Peyer's patch (tissue), 4 donors: Measurements from ENCODE around the gene HOXA1.

Experiments used
- POLR2A ChIP-seq, 2 donors: fragments of 450-650 bp; IDR thresholded peaks; one replicate each; pipeline ENCODE4 v1.5.1; 2017; ENCODE audit warnings: antibody characterized with exemption in 2 of 2, mild to moderate bottlenecking in 2 of 2, moderate library complexity in 2 of 2
- TF ChIP-seq, protein P1 (sequence below), 6 experiments: fragments of 450-650 bp in 4 of 6; fragments of 200-600 bp in 2 of 6; sonication (generic) in 1 of 6; IDR thresholded peaks; one replicate each; pipeline ENCODE4 v1.5.1; 2017 to 2019; ENCODE audit warnings: antibody characterized with exemption in 6 of 6, mild to moderate bottlenecking in 3 of 6, moderate library complexity in 1 of 6

DNA sequence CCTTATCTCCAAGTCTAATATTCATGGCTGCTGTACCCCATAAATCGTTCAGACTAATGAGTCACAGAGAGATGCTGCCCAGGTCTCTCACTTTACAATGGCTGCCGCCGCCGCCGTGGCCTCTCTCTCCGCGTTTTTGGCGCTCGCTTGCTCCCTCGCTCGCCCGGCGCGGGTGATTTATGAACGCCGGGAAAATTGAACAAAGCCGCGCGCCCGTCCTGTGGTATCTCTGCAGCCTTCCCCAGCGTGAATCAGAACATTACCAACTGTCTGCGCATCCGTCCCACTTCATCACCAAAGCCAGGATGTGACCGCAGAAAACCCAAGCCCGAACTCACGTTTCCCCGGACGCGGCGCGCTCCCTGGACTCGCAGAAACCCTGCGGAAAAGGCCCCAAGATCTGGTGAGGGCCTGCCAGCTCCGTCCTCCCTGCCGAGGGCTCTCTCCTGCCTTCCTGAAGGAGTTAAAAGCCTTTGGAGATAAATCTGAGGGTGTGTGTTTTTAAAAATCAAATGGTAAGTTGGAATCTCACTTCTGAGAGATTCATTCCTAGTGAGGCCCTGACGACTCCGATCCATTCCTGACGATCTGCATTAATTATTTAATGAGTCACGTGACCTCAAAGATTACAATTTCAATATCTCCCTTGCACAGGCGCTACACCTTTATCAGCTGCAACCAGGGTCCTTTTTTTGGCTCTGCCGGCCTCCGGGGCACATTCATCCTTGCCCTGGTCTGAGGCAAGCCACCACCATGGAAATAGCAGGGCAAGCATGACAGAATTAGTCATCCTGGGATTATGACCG lies 28.5 kb upstream of the HOXA1 start:
- TF ChIP-seq POLR2A (IDR thresholded peaks at IDR 0.05) = no peak
- TF ChIP-seq, protein P1, sequence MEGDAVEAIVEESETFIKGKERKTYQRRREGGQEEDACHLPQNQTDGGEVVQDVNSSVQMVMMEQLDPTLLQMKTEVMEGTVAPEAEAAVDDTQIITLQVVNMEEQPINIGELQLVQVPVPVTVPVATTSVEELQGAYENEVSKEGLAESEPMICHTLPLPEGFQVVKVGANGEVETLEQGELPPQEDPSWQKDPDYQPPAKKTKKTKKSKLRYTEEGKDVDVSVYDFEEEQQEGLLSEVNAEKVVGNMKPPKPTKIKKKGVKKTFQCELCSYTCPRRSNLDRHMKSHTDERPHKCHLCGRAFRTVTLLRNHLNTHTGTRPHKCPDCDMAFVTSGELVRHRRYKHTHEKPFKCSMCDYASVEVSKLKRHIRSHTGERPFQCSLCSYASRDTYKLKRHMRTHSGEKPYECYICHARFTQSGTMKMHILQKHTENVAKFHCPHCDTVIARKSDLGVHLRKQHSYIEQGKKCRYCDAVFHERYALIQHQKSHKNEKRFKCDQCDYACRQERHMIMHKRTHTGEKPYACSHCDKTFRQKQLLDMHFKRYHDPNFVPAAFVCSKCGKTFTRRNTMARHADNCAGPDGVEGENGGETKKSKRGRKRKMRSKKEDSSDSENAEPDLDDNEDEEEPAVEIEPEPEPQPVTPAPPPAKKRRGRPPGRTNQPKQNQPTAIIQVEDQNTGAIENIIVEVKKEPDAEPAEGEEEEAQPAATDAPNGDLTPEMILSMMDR (IDR thresholded peaks at IDR 0.05) = no peak
